ENCODE results near the gene RRAS.

RRAS gene

DNA sequence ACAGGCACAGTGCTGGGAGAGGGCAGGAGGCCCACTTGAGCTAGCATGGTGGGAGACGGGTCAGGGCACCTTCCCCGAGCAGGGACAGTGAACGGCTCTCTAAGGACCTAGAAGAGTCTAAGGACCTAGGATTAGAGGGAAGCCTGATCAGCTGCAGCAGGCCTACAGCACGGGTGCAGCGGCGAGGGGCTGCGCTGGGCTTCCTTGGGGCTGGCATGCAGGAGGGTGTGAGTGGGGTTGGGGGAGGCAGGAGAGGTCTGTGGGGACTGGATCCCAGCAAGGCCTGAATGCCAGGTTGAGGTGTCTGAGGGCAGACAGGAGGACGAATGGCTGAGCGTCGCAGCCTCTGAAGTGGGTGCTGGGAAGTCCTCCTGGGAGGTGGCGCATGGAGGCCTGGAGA, 5.6 kb upstream of the RRAS start:
- TF ChIP-seq CTCF (IDR thresholded peaks at IDR 0.05; ENCODE audit: low read depth, low read length, missing control alignments) = no peak
- H3K4me3 ChIP-seq (ENCODE audit: low read depth, low read length) = no peak overlapping the region
- no peak for DNase-seq (ENCODE audit: low read depth)

GRCh38 chr19:49643466-49643865, 3.5 kb upstream of the RRAS start:
- no peak for TF ChIP-seq CTCF (IDR thresholded peaks at IDR 0.05; ENCODE audit: low read depth, low read length, missing control alignments)
- no peak for DNase-seq (ENCODE audit: low read depth)
- no peak overlapping the region; the same call in 1 of the 2 replicates for H3K4me3 ChIP-seq (ENCODE audit: low read depth, low read length)

DNA sequence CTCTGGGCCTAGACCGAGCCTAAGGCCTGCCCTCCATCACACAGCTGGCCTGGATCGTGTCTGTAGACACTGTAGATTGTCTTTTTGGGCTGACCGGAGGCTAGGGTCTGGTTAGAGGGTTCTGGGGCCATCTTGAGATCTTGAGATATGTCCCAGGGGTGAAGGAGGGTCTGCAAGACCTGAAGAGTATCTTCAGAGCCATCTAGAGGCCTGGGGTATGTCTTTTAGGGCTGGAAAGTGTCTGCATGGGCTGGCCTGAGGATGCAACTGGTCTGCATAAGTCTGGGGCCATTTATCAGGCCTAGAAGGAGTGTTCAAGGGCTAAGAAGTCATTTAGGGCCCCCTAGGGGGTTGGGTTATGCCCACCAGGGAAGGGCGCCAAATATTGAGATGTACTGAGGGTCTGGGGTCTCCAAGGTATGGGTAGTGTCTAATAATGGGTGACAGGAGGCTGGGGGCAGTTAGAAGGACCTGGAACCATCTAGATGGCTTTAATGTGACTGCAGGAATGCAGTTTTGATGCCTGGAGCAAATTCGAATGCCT, 2.6 kb upstream of the RRAS start:
- DNase-seq (ENCODE audit: low read depth) = no peak
- no peak for TF ChIP-seq CTCF (IDR thresholded peaks at IDR 0.05; ENCODE audit: low read depth, low read length, missing control alignments)
- peak overlapping the region; percentile 95 for H3K4me3 ChIP-seq (ENCODE audit: low read depth, low read length)

DNA sequence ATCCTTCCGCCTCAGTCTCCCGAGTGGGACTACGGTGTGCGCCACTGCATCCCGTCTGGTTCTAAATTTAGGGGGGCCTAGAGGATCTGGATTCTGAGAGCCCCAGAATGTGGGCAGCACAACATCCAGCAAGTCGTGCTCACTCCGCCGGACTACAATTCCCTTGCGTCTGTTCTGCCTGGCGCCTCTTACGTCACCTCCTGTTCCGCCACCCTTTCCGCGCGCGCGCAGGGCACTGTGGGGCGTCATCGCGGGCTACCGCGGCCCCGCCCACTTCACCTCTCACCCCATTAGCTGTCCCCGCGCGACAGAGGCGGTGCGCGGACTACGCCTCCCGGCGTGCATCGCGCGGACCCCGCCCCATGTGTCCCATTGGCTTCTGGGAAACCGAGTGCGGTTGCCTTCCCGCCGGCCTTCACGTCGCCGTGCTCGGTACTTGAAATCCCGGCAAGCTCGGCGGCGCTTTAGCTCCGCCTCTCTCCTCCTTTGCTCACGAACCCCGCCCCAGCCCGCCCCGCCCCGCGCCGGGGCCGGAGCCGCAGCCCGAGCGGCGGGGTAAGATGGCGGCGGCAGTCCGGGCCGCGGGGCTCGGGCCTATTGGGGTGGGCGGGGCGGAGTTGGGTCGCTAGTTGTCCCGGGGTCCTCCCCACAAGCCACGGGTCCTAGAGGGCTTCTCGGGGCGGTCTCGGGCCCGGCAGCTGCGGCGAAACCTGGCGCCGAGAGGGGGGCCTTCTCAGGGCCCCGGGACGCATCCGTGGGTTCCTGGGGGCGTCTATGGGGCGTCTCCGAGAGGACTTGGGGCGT, 1.9 kb upstream of the RRAS start, which contains the start of gene SCAF1:
TSS of gene SCAF1 (plus strand) at position 522 of the 804 bp plus-strand sequence. CDS start 2,818 bp downstream, outside the sequence.
- H3K4me3 ChIP-seq (ENCODE audit: low read depth, low read length) = peak within 1 kb of the TSS; percentile 95
- peak; percentile 98 for DNase-seq (ENCODE audit: low read depth)
- TF ChIP-seq CTCF (IDR thresholded peaks at IDR 0.05; ENCODE audit: low read depth, low read length, missing control alignments) = no peak

GRCh38 chr19:49639401-49640112, 386 bp downstream of the RRAS start:
- H3K4me3 ChIP-seq (ENCODE audit: low read depth, low read length) = peak overlapping the region; percentile 53
- DNase-seq (ENCODE audit: low read depth) = no peak
- no peak for TF ChIP-seq CTCF (IDR thresholded peaks at IDR 0.05; ENCODE audit: low read depth, low read length, missing control alignments)

DNA sequence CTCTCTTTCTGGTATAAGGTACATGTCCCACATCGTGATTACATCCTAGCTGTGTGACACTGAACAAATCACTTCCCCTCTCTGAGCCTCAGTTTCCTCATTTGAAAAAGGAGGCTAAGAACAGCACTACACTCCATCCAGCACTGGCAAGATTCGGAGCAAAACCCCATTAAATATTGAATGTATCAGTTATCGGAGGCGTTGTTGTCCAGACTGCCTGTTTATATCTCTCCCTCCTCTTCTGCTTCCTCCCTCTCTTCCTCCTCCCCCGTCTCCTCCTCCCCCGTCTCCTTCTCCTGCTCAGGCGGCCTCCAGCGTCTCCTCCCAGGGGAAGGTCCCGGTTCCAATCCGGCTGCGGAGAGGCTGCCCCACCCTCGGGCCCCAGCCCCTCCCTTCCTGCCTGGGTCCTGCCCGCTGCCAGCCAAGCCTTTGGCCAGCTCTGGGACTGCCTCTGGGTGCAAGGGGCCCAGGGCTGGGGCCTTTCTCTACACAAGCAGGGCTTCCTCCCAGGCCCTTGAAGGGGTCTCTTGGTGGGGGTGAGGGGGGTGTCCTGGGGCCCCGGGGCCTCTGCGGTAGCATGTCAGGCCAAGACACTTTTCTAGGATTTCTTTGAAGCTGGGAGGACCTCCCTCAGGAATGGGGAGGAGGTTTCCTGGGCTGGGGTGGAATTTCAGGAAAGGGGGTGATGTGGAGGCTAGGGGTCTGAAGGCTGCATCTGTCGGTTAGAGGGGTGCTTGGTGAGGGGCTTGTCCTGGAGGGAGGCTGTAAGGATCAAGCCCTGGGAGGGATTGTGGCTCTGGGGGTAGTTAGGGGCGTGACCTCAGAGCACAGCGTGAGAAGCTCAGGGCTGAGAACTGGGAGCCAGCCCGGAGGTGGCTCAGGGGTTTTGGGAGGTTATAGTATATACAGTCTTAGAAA, 1.9 kb downstream of the RRAS start:
- DNase-seq (ENCODE audit: low read depth) = no peak
- TF ChIP-seq CTCF (IDR thresholded peaks at IDR 0.05; ENCODE audit: low read depth, low read length, missing control alignments) = no peak
- H3K4me3 ChIP-seq (ENCODE audit: low read depth, low read length) = no peak overlapping the region

All from GM12864 (cell line).